ENCODE measurements around the gene BANP. TPM values are rescaled to one million over a fixed set of nuclear protein-coding genes. Genes with fewer than 3 reads are reported as not detected.
"Not testable (repeated sequence)": the region's sequence is repeated elsewhere in the genome, so short reads cannot be mapped to it uniquely, and the experiment has no call there.

The BANP gene
- total RNA-seq, 1 donor from 2014 or later, result 25.5 TPM

GRCh38 chr16:88030498-88030897, 79.3 kb downstream of the BANP start:
- no peak for DNase-seq
- Mint-ChIP-seq H3K9me3 (ENCODE audit: unreplicated experiment) (peaks cover 2% of the 10 kb centered on the region), H3K4me3 (ENCODE audit: unreplicated experiment) (no peak overlapping the region), H3K27ac (ENCODE audit: unreplicated experiment) (no peak overlapping the region), H3K27me3 (ENCODE audit: unreplicated experiment) (peaks cover 3% of the 10 kb centered on the region), H3K36me3 (ENCODE audit: unreplicated experiment) (peaks cover 4% of the 10 kb centered on the region), H3K4me1 (ENCODE audit: low read depth, unreplicated experiment) (peaks cover under 1% of the 10 kb centered on the region)
- no peak for TF ChIP-seq CTCF (IDR thresholded peaks at IDR 0.05; ENCODE audit: partially characterized antibody, unreplicated experiment)

- not testable (repeated sequence) for H3K27me3 Mint-ChIP-seq (ENCODE audit: unreplicated experiment); H3K4me3 Mint-ChIP-seq (ENCODE audit: unreplicated experiment); H3K36me3 Mint-ChIP-seq (ENCODE audit: unreplicated experiment); H3K4me1 Mint-ChIP-seq (ENCODE audit: low read depth, unreplicated experiment); H3K9me3 Mint-ChIP-seq (ENCODE audit: unreplicated experiment); DNase-seq; H3K27ac Mint-ChIP-seq (ENCODE audit: unreplicated experiment)
Observed at GRCh38 chr16:88030961-88031360, 79.7 kb downstream of the BANP start.

GRCh38 chr16:88033003-88033740, 81.9 kb downstream of the BANP start:
- H3K4me1 Mint-ChIP-seq (ENCODE audit: low read depth, unreplicated experiment); H3K27ac Mint-ChIP-seq (ENCODE audit: unreplicated experiment); H3K27me3 Mint-ChIP-seq (ENCODE audit: unreplicated experiment): not testable (repeated sequence)

DNA sequence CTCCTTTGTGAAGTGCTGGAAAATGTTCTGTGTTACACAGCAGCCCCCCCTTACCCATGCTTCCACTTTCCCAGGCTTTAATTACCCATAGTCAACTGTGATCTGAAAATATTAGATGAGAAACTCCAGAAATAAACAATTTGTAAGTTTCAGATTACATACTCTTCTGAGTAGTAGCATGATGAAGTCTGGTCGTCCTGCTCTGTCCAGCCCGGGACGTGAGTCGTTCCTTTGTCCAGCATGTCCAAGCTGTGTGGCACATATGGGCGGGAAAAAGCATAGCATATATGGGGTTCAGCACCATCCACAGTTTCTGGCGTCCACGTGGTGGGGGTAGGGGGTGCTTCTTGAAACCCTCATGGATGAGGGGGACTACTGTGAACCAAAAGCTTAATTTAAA, 83.5 kb downstream of the BANP start:
- no peak overlapping the region for H3K4me3 Mint-ChIP-seq (ENCODE audit: unreplicated experiment)
- no peak overlapping the region for H3K27ac Mint-ChIP-seq (ENCODE audit: unreplicated experiment)
- H3K27me3 Mint-ChIP-seq (ENCODE audit: unreplicated experiment), result peaks cover 1% of the 10 kb centered on the region
- peaks cover under 1% of the 10 kb centered on the region for H3K36me3 Mint-ChIP-seq (ENCODE audit: unreplicated experiment)
- TF ChIP-seq CTCF (IDR thresholded peaks at IDR 0.05; ENCODE audit: partially characterized antibody, unreplicated experiment), result no peak
- no peak for DNase-seq
- no peaks in the 10 kb centered on the region for H3K4me1 Mint-ChIP-seq (ENCODE audit: low read depth, unreplicated experiment)
- no peaks in the 10 kb centered on the region for H3K9me3 Mint-ChIP-seq (ENCODE audit: unreplicated experiment)

More at GRCh38 chr16:88033003-88033740, 81.9 kb downstream of the BANP start:
- H3K4me3 Mint-ChIP-seq (ENCODE audit: unreplicated experiment); H3K36me3 Mint-ChIP-seq (ENCODE audit: unreplicated experiment); DNase-seq; H3K9me3 Mint-ChIP-seq (ENCODE audit: unreplicated experiment): not testable (repeated sequence)

- peaks cover 2% of the 10 kb centered on the region for H3K4me1 Mint-ChIP-seq (ENCODE audit: low read depth, unreplicated experiment)
- no peak for TF ChIP-seq CTCF (IDR thresholded peaks at IDR 0.05; ENCODE audit: partially characterized antibody, unreplicated experiment)
- no peaks in the 10 kb centered on the region for H3K9me3 Mint-ChIP-seq (ENCODE audit: unreplicated experiment)
- peaks cover 1% of the 10 kb centered on the region for H3K27me3 Mint-ChIP-seq (ENCODE audit: unreplicated experiment)
- no peaks in the 10 kb centered on the region for H3K36me3 Mint-ChIP-seq (ENCODE audit: unreplicated experiment)
- no peak overlapping the region for H3K27ac Mint-ChIP-seq (ENCODE audit: unreplicated experiment)
- no peak overlapping the region for H3K4me3 Mint-ChIP-seq (ENCODE audit: unreplicated experiment)
- DNase-seq, result no peak
Observed at GRCh38 chr16:88035292-88035691, 84.1 kb downstream of the BANP start.

DNA sequence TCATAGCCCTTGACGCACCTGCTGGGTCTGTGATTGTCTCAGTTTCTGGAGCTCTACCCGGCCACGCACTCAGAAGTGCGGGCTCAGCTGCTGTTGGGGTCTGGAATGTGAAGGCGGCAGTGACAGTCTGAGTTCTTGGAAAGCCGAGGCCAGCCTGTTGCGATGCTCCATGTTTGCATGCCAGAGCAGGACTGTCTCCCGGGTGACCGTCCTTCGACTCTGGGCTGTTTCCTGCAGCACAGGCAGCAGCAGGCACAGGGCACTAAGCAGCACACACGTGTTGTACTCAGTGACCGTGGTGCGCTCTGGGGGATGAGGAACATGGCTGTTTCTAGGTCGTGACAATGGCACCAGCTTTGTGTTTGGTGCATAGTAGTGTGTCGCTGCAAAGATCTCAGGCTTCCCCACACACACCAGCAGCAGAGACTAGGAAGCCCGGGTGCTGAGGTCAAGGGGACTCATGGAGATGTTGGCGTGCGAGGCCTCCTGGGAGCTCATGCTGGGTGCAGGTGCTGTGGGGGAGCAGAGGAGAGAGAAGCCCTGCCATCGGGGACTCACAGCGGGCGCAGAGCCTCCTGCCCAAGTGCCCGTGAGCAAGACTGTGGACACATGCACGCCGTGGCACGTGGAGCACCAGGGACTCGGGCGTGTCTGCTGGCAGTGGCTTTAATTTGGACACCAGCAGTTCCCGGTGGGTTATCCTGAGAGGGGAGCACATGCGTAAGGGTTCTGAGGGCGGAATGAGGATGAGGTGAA, 84.8 kb downstream of the BANP start:
- not testable (repeated sequence) for H3K4me1 Mint-ChIP-seq (ENCODE audit: low read depth, unreplicated experiment); H3K4me3 Mint-ChIP-seq (ENCODE audit: unreplicated experiment); H3K36me3 Mint-ChIP-seq (ENCODE audit: unreplicated experiment); DNase-seq; H3K27me3 Mint-ChIP-seq (ENCODE audit: unreplicated experiment); H3K27ac Mint-ChIP-seq (ENCODE audit: unreplicated experiment); H3K9me3 Mint-ChIP-seq (ENCODE audit: unreplicated experiment)

GRCh38 chr16:88036640-88036996, 85.4 kb downstream of the BANP start:
- H3K36me3 Mint-ChIP-seq (ENCODE audit: unreplicated experiment); H3K9me3 Mint-ChIP-seq (ENCODE audit: unreplicated experiment); H3K4me3 Mint-ChIP-seq (ENCODE audit: unreplicated experiment); DNase-seq; H3K27ac Mint-ChIP-seq (ENCODE audit: unreplicated experiment); H3K27me3 Mint-ChIP-seq (ENCODE audit: unreplicated experiment): not testable (repeated sequence)
- H3K4me1 Mint-ChIP-seq (ENCODE audit: low read depth, unreplicated experiment), result peaks cover 11% of the 10 kb centered on the region

DNA sequence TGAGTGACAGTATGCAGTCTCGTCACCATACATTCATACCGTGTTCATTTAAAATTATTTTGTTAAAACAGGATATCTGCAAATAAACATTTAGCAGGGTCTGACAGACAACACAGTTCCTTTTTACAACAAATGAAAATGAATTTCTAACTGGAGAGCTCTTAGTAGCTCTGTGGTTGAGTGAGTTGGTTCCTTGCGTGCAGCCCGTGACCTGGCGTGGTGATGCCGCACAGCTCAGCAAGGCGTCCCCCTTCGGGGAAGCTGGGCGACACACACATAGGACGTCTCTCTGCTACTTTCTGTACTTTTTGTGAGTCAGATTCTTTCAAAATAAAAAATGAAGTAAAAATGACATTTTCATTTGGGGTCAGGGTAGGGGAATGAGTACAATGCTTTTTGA, 86.1 kb downstream of the BANP start:
- H3K36me3 Mint-ChIP-seq (ENCODE audit: unreplicated experiment); H3K4me3 Mint-ChIP-seq (ENCODE audit: unreplicated experiment); H3K27ac Mint-ChIP-seq (ENCODE audit: unreplicated experiment); H3K9me3 Mint-ChIP-seq (ENCODE audit: unreplicated experiment); DNase-seq; H3K27me3 Mint-ChIP-seq (ENCODE audit: unreplicated experiment): not testable (repeated sequence)
- H3K4me1 Mint-ChIP-seq (ENCODE audit: low read depth, unreplicated experiment), result peaks cover 11% of the 10 kb centered on the region

DNA sequence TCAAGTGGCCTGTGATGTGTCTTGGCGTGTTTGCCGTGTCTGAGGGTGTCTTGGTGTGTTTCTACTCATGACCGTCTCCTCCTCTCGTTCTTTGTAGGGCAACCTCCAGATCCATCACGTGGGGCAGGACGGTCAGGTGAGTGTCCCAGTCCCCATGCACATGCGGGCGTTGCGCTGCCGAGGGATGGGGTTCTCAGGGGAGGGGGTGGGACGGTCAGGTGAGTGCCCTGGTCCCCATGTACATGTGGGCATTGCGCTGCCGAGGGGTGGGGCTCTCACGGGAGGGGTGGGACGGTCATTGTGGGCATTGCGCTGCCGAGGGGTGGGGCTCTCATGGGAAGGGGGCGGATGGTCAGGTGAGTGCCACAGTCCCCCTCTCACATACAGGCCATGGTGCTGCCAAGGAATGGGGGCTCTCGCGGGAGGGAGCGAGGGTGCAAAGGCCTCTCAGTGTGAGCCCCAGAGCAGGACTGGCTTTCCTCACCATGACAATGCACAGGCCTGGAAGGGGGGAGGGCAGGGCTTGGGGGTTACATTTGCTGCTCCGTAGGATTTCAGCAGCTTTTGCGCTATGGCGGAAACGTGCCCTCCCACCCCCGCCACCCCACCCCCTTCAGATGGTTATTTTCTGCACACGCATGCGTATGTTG, 86.8 kb downstream of the BANP start:
- H3K36me3 Mint-ChIP-seq (ENCODE audit: unreplicated experiment); DNase-seq; H3K9me3 Mint-ChIP-seq (ENCODE audit: unreplicated experiment); H3K4me3 Mint-ChIP-seq (ENCODE audit: unreplicated experiment); H3K27me3 Mint-ChIP-seq (ENCODE audit: unreplicated experiment); H3K27ac Mint-ChIP-seq (ENCODE audit: unreplicated experiment): not testable (repeated sequence)
- H3K4me1 Mint-ChIP-seq (ENCODE audit: low read depth, unreplicated experiment), result peaks cover 13% of the 10 kb centered on the region
